Astrocyte of the cerebellum (primary cell): Measurements from ENCODE around the gene ALDH1A2.

Experiments used
- DNase-seq: peaks from one replicate; pipeline ENCODE4 v3.0.0-alpha.2; 2011; ENCODE audit warnings: low read depth
- H3K4me3 ChIP-seq: 2 replicates; pipeline ENCODE4 v1.5.1; 2011; ENCODE audit warnings: mild to moderate bottlenecking, low read depth, low read length, moderate library complexity
- CTCF ChIP-seq: IDR thresholded peaks from 2 replicates; pipeline ENCODE4 v1.5.1; 2012; ENCODE audit warnings: low read length, low read depth, moderate library complexity, mild to moderate bottlenecking; ENCODE audit errors: missing control alignments
- in situ Hi-C: cut with HindIII; loops from 2 replicates; pipeline ENCODE4 v1.10.0; 2017; ENCODE audit warnings: low sequenced_read_pairs

ALDH1A2 gene

GRCh38 chr15:57949374-57949943 lies 116.1 kb downstream of the ALDH1A2 start:
- DNase-seq, result no peak
- TF ChIP-seq CTCF, result no peak
- H3K4me3 ChIP-seq, result no peak overlapping the region
- in situ Hi-C loops, result no loop called here

GRCh38 chr15:57948351-57949289 lies 116.9 kb downstream of the ALDH1A2 start:
- H3K4me3 ChIP-seq, result no peak overlapping the region
- in situ Hi-C loops, result no loop called here
- no peak for DNase-seq
- no peak for TF ChIP-seq CTCF

GRCh38 chr15:57947781-57948180 lies 117.7 kb downstream of the ALDH1A2 start:
- DNase-seq, result no peak
- no peak overlapping the region for H3K4me3 ChIP-seq
- in situ Hi-C loops, result no loop called here
- TF ChIP-seq CTCF, result no peak

GRCh38 chr15:57947282-57947681 lies 118.2 kb downstream of the ALDH1A2 start:
- no peak overlapping the region for H3K4me3 ChIP-seq
- in situ Hi-C loops, result no loop called here
- DNase-seq, result no peak
- no peak for TF ChIP-seq CTCF

- H3K4me3 ChIP-seq, result no peak overlapping the region
- TF ChIP-seq CTCF, result no peak
Measured at GRCh38 chr15:57946491-57947048, 118.9 kb downstream of the ALDH1A2 start.

GRCh38 chr15:57945616-57946015 lies 119.9 kb downstream of the ALDH1A2 start:
- in situ Hi-C loops, result no loop called here
- no peak overlapping the region for H3K4me3 ChIP-seq
- DNase-seq, result no peak
- TF ChIP-seq CTCF, result no peak

More at GRCh38 chr15:57946491-57947048, 118.9 kb downstream of the ALDH1A2 start:
- DNase-seq, result no peak
- in situ Hi-C loops, result no loop called here
